Neural progenitor cell (in vitro differentiated cells): Measurements from ENCODE around the gene LEMD2. TPM values are rescaled to one million over a fixed set of nuclear protein-coding genes. Genes with fewer than 3 reads are reported as not detected.
A peak's percentile ranks its signal among the peaks of the same experiment; 100 is the strongest.

Experiments
- DNase-seq: peaks from one replicate; pipeline ENCODE4 v3.0.0-alpha.2; 2016; ENCODE audit warnings: low spot score
- H2AFZ ChIP-seq: fragments of 200-600 bp; sonication (generic); replicated peaks from 2 replicates; pipeline ENCODE4 v1.6.1; 2016; ENCODE audit warnings: antibody characterized with exemption
- H3F3A ChIP-seq: fragments of 200-600 bp; sonication (generic); 2 replicates; pipeline ENCODE4 v1.6.1; 2016; ENCODE audit warnings: antibody characterized with exemption, low read depth
- H3K27ac ChIP-seq: fragments of 200-600 bp; sonication (generic); 2 replicates; pipeline ENCODE4 v1.5.1; 2016; ENCODE audit warnings: mild to moderate bottlenecking
- H3K27me3 ChIP-seq: fragments of 200-600 bp; sonication (generic); 2 replicates; pipeline ENCODE4 v1.6.1; 2016; ENCODE audit warnings: mild to moderate bottlenecking, moderate library complexity
- H3K36me3 ChIP-seq: fragments of 200-600 bp; sonication (generic); 2 replicates; pipeline ENCODE4 v1.5.1; 2016
- H3K4me1 ChIP-seq: fragments of 200-600 bp; sonication (generic); 2 replicates; pipeline ENCODE4 v1.6.1; 2016; ENCODE audit warnings: mixed run types
- H3K4me2 ChIP-seq: fragments of 200-600 bp; sonication (generic); 2 replicates; pipeline ENCODE4 v1.6.1; 2016
- H3K4me3 ChIP-seq: fragments of 200-600 bp; sonication (generic); 2 replicates; pipeline ENCODE4 v1.5.1; 2016
- H3K79me2 ChIP-seq: fragments of 200-600 bp; sonication (generic); 2 replicates; pipeline ENCODE4 v1.6.1; 2016; ENCODE audit warnings: low read depth
- H3K9ac ChIP-seq: fragments of 200-600 bp; sonication (generic); 2 replicates; pipeline ENCODE4 v1.6.1; 2016
- H3K9me3 ChIP-seq: fragments of 200-600 bp; sonication (generic); 2 replicates; pipeline ENCODE4 v1.5.1; 2016; ENCODE audit warnings: low read depth
- H4K20me1 ChIP-seq: fragments of 200-600 bp; sonication (generic); 2 replicates; pipeline ENCODE4 v1.6.1; 2016; ENCODE audit warnings: low read depth
- H3K27ac Mint-ChIP-seq: 3 replicates; pipeline ENCODE4 v1.8.0; 2021; ENCODE audit warnings: mixed read lengths
- H3K27me3 Mint-ChIP-seq: 2 replicates; pipeline ENCODE4 v1.8.0; 2022; ENCODE audit warnings: low read depth, mild to moderate bottlenecking, inconsistent platforms, moderate library complexity, mixed read lengths; ENCODE audit not compliant: insufficient read depth
- H3K36me3 Mint-ChIP-seq: 3 replicates; pipeline ENCODE4 v1.8.0; 2021; ENCODE audit warnings: mixed read lengths
- H3K4me1 Mint-ChIP-seq: 3 replicates; pipeline ENCODE4 v1.8.0; 2021; ENCODE audit warnings: mixed read lengths
- H3K4me3 Mint-ChIP-seq: 3 replicates; pipeline ENCODE4 v1.8.0; 2021; ENCODE audit warnings: mild to moderate bottlenecking, moderate library complexity, mixed read lengths
- H3K9me3 Mint-ChIP-seq: 3 replicates; pipeline ENCODE4 v1.8.0; 2020; ENCODE audit warnings: mixed read lengths
- EZH2 ChIP-seq: fragments of 200-600 bp; sonication (generic); IDR thresholded peaks from 2 replicates; pipeline ENCODE4 v1.6.1; 2017; ENCODE audit warnings: antibody characterized with exemption, mild to moderate bottlenecking, moderate library complexity
- EZH2phosphoT487 ChIP-seq: fragments of 200-600 bp; sonication (generic); IDR thresholded peaks from 2 replicates; pipeline ENCODE4 v1.6.1; 2017; ENCODE audit warnings: antibody characterized with exemption
- total RNA-seq: library from RNA; depleted of rRNA; stranded (reverse); fragments of >200 nt; gene quantifications from 2 replicates; pipeline ENCODE4 v1.2.3, GENCODE V29; 2015; ENCODE audit warnings: low replicate concordance
- TF ChIP-seq, protein P1 (sequence below): fragments of 200-600 bp; sonication (generic); IDR thresholded peaks from 2 replicates; pipeline ENCODE4 v1.5.1; 2017; ENCODE audit warnings: antibody characterized with exemption, mild to moderate bottlenecking

Gene LEMD2
- total RNA-seq, result 31.8 and 53.4 TPM in 2 replicates

DNA sequence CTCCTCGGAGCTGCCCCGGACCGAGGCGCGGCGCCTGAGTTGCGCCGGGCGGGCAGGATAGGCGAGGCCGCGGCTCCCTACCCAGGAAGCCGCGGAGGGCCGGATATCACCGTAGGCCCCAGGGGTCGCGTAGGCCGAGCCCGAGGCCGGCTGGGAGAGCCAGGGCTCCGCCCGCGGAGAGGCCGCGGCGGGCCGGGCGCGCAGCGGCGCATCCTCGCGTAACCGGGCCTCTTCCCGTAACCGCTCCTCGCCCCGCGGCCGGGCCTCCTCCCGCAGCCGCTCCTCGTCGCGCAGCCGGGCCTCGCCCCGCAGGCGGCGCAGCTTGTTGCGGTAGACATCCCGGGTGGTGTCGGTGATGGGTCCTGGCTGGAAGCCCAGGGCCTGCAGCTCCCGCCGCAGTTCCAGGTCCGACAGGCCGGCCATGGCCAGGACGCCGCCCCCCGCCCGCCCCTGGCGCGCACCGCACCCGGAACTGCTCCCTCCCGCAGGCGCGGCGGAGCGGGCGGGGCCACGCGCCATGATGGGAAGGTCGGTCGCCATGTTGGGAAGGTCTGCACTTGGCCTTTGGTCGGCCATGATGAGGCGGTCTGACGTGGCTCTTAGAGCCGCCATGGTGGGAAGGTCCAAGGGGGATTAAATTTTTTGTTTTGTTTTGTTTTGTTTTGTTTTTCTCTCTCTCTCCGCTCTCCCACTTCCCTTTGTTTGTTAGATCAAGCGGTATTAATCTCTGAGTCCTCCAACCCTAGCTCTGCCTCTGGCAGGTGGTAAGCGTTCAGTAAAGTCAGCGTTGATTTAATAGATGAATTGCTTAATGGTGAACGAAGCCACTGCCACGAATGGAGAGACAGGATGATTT, at the start of gene LEMD2:
Gene LEMD2, minus strand, starts transcription at position 437 of the 856 bp plus-strand sequence. Its CDS starts 14 bp downstream, at position 423.
- H3K27me3 Mint-ChIP-seq, result peaks cover 9% of the 10 kb centered on the region
- Histone ChIP-seq H3K36me3 (no peaks in the 10 kb centered on the region), H3K4me2 (peak within 1 kb of the TSS; percentile 93), H3K9ac (peak within 1 kb of the TSS; percentile 86), H3K9me3 (no peaks in the 10 kb centered on the region), H3K4me3 (peak within 1 kb of the TSS; percentile 78), H2AFZ (peak within 1 kb of the TSS; percentile 81), H3K79me2 (peaks cover 44% of the 10 kb centered on the region), H3K27ac (peak within 1 kb of the TSS; percentile 27), H3K27me3 (no peaks in the 10 kb centered on the region), H4K20me1 (peaks cover 38% of the 10 kb centered on the region), H3F3A (peaks cover 29% of the 10 kb centered on the region), H3K4me1 (peaks cover 37% of the 10 kb centered on the region)
- H3K27ac Mint-ChIP-seq, result peak within 1 kb of the TSS; percentile 95
- peaks cover 16% of the 10 kb centered on the region for H3K36me3 Mint-ChIP-seq
- DNase-seq, result peak; percentile 91
- no peaks in the 10 kb centered on the region for H3K9me3 Mint-ChIP-seq
- peak within 1 kb of the TSS; percentile 96 for H3K4me3 Mint-ChIP-seq
- TF ChIP-seq, protein P1, sequence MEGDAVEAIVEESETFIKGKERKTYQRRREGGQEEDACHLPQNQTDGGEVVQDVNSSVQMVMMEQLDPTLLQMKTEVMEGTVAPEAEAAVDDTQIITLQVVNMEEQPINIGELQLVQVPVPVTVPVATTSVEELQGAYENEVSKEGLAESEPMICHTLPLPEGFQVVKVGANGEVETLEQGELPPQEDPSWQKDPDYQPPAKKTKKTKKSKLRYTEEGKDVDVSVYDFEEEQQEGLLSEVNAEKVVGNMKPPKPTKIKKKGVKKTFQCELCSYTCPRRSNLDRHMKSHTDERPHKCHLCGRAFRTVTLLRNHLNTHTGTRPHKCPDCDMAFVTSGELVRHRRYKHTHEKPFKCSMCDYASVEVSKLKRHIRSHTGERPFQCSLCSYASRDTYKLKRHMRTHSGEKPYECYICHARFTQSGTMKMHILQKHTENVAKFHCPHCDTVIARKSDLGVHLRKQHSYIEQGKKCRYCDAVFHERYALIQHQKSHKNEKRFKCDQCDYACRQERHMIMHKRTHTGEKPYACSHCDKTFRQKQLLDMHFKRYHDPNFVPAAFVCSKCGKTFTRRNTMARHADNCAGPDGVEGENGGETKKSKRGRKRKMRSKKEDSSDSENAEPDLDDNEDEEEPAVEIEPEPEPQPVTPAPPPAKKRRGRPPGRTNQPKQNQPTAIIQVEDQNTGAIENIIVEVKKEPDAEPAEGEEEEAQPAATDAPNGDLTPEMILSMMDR, result no peak
- no peak for TF ChIP-seq EZH2phosphoT487
- peak; percentile 49 for TF ChIP-seq EZH2
- H3K4me1 Mint-ChIP-seq, result peaks cover 70% of the 10 kb centered on the region

DNA sequence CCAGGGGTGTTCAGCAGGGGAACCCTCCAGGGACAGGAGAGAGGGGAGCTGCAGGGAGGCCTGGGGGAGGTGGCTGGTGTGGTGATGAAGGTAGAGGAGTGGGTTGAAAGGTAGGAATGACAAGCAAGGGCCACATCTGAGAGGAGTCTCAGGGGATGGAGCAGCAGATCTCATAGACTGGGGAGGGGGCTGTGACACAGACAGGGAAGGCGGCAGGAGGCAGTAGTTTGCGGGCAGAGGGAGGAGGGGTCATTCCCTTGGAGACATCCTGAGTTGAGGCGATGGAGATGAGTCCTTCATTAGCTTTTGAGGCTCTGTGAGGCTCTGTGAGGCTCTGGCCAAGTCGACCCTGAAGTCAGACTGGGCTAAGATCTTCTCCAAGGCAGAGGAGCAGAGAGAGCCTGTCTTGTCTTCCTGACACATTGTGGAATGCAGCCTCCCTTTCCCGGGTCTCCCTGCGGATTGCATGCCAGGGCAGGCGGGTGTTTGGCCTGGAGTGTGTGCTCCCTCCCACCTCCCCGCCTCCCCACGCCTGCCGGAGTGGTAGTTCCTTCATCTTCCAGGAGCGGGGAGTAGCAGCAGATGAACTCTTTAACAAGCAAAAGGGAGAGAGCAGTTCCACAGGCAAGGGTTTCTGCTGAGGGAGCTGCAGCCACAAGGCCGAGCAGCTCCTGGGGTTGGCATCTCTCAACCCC, 49.2 kb upstream of the LEMD2 start:
- Histone ChIP-seq H3K4me2 (no peak overlapping the region), H3K9ac (no peak overlapping the region), H3K4me1 (peaks cover 3% of the 10 kb centered on the region), H3K27ac (no peak overlapping the region), H3F3A (no peaks in the 10 kb centered on the region), H4K20me1 (no peaks in the 10 kb centered on the region), H2AFZ (peak overlapping the region; percentile 62), H3K36me3 (no peaks in the 10 kb centered on the region), H3K9me3 (no peaks in the 10 kb centered on the region), H3K79me2 (no peaks in the 10 kb centered on the region), H3K27me3 (no peaks in the 10 kb centered on the region), H3K4me3 (no peak overlapping the region)
- DNase-seq, result peak; percentile 34
- H3K36me3 Mint-ChIP-seq, result no peaks in the 10 kb centered on the region
- TF ChIP-seq EZH2 (no peak), EZH2phosphoT487 (no peak)
- TF ChIP-seq, protein P1, result no peak
- H3K4me3 Mint-ChIP-seq, result no peak overlapping the region
- H3K27ac Mint-ChIP-seq, result no peak overlapping the region
- H3K9me3 Mint-ChIP-seq, result peaks cover 5% of the 10 kb centered on the region
- H3K4me1 Mint-ChIP-seq, result peaks cover 42% of the 10 kb centered on the region
- H3K27me3 Mint-ChIP-seq, result peaks cover 18% of the 10 kb centered on the region

DNA sequence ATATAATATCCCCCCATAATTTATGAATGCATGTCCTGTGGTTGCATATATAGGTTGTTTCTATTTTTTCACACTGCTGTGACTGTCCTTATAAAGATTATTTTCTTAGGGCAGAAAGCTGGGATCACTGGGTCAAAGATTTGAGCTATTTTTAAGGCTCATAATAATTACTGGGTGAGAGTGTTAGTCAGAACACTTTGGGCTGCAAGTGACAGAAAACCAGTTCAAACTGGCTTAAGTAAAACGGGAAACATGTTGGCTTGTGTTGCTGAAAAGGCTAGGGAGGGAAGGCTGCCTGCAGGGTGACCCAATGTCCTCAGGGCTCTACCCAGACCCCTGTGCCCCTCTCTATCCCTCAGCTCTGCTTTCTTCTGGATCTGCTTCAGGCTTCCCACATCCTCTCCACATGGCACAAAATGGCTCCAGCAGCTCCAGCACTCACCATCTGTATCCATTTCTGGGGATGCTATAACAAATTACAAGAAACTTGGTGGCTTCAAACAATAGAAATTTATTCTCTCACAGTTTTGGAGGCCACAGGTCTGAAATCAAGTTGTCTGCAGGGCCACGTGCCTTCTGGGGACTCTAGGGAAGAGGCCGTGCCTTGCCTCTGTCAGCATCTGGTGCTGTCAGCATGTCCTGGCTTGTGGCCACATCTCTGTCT, 48.0 kb upstream of the LEMD2 start:
- TF ChIP-seq, protein P1, result no peak
- no peak for TF ChIP-seq EZH2
- no peak for TF ChIP-seq EZH2phosphoT487
- Mint-ChIP-seq H3K4me3 (no peak overlapping the region), H3K36me3 (no peaks in the 10 kb centered on the region), H3K4me1 (peaks cover 36% of the 10 kb centered on the region), H3K27ac (no peak overlapping the region), H3K27me3 (peaks cover 16% of the 10 kb centered on the region), H3K9me3 (peaks cover 5% of the 10 kb centered on the region)
- no peak for DNase-seq
- H3K9me3 ChIP-seq, result no peaks in the 10 kb centered on the region
- H3K36me3 ChIP-seq, result no peaks in the 10 kb centered on the region
- no peak overlapping the region for H3K27ac ChIP-seq
- no peaks in the 10 kb centered on the region for H3K79me2 ChIP-seq
- no peak overlapping the region for H3K4me2 ChIP-seq
- H2AFZ ChIP-seq, result no peak overlapping the region
- H3F3A ChIP-seq, result no peaks in the 10 kb centered on the region
- no peak overlapping the region for H3K4me3 ChIP-seq
- H3K9ac ChIP-seq, result no peak overlapping the region
- no peaks in the 10 kb centered on the region for H4K20me1 ChIP-seq
- no peaks in the 10 kb centered on the region for H3K4me1 ChIP-seq
- no peaks in the 10 kb centered on the region for H3K27me3 ChIP-seq
